SHP77 treated with DMSO at 0.1 percent for 48 hours (cell line): Measurements from ENCODE around the gene KIAA0825.
"Not testable (repeated sequence)": the region's sequence is repeated elsewhere in the genome, so short reads cannot be mapped to it uniquely, and the experiment has no call there.

Experiments used
- DNase-seq: peaks from one replicate; lab custom pipeline; 2025; lab: John Stamatoyannopoulos, UW

The KIAA0825 gene

DNA sequence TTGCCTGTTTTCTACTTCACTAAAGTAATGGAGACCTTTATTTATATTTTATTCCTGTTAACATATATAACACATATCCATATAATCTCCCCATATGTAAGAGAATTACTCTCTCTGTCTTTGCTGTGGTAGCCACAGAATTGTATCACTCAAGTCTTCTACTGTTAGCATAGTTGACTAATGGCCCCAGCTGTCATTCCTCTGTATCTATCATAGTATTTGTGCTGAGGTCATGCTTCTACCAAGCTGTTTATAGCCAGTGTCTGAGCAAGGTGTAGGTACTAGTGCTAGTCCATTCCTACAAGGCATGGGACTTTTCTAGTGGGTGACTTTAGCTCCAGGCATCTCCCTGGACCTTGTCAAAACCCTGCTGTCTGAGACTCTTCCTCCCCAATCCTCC, 244.1 kb downstream of the KIAA0825 start:
- no peak for DNase-seq

DNA sequence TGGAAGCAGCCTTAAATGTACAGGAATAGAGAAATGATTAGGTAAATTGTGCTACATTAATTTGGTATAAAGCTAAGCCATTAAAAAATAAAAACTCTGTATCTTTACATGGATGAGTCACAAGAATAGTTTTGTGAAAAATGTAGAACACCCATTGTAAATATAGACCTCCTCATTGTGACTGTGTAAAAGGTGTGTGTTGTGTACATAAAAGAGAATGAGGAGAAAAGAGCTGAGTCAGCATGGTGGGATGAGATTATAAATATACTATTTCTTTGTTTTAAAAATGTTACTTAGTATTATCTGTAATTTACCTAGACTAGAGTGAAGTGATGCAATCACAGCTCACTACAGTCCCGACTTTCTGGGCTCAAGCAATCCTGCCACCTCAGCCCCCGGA, 250.5 kb downstream of the KIAA0825 start:
- DNase-seq, result no peak

DNA sequence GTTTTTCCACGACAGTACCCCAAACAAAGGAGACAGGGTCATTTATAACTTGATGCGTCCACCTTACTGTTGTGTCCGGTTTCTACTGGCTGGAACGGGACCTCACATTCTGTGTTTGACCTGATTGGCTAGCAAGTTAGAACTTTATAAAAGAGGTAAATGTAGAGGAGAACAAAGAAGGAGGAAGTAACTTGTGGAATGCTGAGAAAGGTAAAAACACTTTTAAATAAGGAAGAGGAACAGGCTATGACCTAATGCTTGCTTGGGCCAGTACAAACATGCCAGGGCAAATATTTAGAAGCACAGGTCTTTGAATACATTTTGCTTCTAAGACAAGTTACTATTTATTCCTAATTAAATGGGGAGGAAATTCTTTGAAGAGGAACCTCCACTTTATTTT, 251.6 kb downstream of the KIAA0825 start:
- DNase-seq, result no peak

DNA sequence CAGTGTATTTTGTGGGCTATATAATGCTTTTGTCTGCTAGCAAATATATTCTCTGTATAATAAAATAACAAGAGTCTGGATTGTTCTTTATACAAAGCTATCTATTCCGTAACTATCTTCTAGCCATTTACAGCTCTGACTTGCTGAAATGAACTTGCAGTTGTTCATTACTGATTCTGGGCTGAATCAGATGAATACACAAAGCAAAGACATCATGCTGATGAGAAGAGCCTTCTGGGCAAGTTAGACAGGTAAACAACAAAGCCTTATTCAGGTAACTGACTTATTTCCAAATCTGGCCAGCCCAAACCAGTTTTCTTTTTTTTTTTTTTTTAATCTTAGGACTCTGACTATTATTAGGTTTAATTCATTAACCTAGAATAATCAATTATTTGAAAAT, 255.5 kb downstream of the KIAA0825 start:
- DNase-seq, result no peak

DNA sequence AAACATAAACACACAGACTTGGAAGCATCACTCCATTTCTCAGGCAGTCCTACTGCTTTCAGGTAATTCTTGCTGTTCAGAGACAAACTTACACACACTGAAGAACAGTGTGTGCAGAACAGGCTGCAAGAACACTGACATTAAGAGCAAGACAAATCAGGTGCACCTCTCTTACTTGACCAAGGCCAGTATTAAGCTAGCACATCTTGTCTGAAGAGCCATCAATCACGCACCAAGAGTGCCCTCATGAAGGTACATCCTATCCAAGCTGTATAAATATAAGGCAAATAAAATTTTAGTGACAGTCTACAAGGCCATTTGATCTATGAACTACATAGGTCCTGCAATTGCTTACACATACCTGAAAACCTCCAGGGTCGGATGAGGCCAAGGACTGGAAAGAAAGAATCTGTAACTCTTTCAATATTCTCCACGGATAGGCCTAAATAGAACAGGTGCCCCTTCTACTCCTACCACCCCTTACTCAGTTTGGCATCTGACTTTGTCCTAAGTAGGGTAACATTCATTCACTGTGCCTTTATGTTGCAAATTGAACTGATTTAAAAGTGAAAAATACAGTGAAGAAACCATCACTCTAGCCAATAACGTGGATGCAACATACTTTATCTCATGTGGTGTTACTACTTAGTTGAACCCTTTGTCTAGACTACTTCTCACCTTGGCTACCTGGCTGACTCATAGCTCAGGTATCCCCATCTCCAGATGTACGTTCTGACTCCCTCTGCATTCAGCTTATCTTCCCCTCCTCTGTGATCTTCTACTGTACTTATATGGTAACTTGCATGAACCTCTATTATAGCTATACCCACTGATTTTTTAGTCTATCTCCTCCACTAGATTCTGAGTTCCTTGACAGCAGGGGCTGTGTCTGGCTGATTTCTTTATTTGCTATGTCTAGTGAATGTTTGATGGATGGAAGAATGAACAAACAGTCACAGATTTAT, 256.3 kb downstream of the KIAA0825 start:
- DNase-seq, result peak; percentile 59

DNA sequence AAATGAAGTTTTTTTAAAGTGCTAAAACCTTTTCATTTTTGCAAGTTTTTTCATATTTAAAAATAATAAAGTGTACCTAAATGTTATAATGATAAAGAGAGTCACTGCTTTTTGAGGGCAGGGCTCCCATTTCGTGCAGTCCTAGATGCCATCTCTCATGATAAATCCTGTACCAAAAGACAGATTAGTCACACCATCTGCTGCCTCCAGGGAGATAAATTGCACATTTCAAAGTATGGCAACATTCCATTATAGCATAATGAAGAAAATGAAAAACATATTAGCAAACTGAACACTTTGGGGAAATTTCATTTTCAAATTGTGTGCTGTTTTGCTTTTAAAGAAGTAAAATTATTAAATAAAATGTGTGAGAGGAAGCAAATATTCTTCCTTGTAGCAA, 257.2 kb downstream of the KIAA0825 start:
- DNase-seq, result no peak

DNA sequence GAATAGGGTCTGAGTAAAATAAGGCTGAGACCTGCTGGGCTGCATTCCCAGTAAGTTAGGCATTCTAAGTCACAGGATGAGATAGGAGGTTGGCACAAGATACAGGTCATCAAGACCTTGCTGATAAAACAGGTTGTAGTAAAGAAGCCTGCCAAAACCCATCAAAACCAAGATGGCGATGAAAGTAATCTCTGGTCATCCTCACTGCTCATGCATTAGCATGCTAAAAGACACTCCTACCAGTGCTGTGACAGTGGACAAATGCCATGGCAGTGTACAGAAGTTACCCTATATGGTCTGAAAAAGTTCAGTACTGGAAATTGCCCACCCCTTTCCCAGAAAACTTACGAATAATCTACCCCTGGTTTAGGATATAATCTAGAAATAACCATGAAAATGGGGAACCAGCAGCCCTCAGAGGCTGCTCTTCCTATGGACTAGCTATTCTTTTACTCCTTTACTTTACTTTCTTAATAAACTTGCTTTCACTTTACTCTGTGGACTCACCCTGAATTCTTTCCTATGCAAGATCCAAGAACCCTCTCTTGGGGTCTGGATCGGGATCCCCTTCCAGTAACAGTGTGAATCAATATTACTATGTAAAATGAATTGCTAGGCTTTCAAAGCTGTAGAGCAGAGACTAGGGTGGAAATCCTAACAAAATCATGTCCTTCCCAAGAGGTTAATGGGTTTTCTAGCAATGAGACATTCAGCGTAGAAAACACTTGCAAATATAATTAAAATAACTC, 257.8 kb downstream of the KIAA0825 start:
- no peak for DNase-seq

DNA sequence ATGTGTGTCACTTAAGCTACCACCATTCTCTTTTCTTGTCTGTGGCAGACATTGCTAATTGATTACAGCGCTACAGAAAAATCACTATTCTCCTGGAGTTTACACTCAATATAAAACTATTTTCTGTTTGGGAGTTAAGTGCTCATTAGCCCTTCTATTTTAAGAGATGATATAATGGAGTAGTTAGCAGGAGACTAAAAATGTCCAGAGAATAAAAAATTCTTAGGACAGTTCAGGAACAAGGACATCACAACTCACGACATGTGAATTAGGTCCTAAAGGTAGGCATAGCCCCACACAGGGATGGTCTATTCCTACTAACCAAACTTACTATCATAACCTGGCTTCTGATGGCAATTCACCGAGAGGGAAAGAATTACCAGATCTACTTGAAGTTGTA, 258.5 kb downstream of the KIAA0825 start:
- no peak for DNase-seq

DNA sequence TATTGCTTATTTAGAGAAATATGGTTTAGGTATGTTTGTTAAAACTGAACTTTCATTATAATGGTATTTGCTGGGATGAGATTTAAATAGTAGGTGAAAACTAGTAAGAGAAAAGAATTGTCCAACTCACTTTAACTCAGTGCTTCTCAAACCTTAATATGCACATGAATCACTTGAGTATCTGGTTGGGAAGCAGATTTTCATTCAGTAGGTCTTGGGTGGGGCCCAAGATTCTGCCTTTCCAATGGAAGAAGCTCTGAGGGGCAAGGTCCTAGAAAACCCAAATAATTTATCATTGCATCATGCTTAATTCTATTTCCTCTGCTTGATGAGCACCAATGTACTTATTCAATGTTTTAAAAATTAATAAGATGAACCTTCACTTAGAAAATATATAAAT, 262.6 kb downstream of the KIAA0825 start:
- DNase-seq, result no peak

DNA sequence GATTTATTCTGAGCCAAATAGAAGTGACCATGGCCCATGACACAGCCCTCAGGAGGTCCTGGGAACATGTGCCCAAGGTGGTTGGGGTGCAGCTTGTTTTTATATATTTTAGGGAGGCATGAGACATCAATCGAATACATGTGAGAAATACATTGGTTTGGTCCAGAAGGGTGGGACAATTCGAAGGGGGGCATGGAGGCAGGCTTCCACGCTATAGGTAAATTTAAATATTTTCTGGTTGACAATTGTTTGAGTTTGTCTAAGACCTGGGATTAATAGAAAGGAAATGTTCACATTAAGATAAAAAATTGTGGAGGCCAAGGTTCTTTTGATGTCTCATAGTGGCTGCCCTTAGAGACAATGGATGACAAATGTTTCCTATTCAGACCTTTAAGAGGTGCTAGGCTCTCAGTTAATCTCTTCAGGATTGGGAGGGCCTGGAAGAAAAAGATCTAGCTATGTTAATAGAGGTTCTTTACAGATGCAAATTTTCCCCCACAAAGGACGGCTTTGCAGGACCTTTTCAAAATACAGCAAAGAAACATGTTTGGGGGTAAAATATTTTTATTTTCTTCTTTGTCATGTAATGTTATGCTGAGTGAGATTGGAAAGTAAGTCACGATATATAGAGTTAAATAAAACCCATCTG, 263.4 kb downstream of the KIAA0825 start:
- not testable (repeated sequence) for DNase-seq

DNA sequence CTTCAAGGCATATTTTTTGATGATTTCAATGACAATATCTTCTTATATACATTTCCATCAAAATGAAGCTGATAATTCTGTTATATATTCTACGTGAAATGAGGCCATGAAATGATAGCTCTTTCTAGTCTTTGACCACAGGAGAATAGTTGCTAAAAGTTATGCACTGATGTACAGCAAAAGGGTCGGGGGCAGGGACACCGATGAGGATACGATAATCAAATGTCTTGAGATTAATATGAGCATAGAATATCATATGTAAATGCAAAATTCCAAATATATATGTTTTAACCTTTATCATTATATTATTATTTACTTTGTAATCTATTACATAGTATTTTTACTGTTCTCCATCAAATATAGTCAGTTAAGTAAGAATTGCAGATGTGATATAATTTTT, 264.8 kb downstream of the KIAA0825 start:
- no peak for DNase-seq

DNA sequence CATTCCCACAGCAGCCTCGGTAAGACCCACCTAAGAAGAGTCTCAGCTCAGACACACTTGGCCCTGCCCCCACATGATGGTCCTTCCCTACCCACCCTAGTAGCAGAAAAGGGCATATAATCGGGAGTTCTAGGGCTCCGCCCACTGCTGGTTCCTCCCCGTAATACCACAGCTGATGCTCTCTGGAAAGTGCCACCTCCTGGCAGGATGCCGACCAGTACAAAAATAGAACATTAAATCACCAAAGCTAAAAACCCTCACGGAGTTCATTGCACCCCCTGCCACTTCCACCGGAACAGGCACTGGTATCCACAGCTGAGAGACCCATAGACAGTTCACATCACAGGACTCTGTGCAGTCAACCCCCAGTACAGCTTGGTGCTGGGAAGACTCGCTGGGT, 271.3 kb downstream of the KIAA0825 start:
- DNase-seq, result peak; percentile 12

DNA sequence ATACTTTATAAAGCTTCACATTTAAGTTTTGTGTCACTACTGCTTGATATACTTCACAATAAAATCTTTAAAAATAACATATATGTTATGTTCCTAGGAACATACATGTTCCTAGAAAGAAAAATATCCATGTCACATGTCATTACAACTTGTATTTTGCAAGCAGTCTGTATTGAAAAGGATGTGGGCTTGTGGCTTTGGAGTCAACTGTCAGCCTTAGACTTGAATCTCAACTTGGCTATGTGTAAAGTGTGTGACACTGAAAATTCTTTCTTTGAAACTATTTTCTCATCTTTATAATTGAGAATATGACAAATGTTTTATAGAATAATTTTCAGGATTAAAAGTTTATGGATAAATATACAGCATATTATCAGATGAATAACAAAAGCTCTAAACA, 273.1 kb downstream of the KIAA0825 start:
- DNase-seq, result no peak

DNA sequence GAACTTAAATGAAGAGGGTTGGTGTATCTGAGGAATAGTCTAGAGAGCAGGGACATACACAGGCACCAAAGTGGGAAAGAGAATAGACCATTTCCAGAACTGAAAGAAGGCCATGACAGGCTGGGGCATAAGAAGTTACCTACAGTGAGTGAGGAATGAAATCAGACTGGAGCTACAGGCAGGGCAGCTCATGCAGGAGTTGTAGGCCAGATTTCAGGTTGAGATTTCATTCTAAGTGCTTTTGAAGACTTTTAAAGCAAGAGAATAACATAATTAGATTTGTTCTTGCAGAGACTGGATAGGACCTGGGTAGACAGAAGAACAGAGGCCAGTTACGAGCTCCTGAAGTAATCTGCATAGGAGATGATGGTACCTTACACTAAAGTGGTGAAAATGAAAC, 280.8 kb downstream of the KIAA0825 start:
- no peak for DNase-seq

DNA sequence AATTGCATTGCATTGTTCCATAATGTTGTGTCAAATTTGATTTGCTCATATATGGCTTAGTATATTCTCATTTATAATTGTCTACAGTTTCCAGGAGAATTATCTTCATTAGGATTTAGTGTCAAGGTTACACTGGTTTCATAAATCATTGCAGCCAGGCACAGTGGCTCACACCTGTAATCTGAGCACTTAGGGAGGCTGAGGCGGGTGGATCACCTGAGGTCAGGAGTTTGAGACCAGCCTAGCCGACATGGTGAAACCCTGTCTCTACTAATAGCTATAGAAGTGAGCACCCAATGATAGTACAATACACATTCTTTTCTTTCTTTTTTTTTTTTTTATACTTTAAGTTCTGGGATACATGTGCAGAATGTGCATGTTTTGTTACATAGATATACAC, 282.5 kb downstream of the KIAA0825 start:
- no peak for DNase-seq

DNA sequence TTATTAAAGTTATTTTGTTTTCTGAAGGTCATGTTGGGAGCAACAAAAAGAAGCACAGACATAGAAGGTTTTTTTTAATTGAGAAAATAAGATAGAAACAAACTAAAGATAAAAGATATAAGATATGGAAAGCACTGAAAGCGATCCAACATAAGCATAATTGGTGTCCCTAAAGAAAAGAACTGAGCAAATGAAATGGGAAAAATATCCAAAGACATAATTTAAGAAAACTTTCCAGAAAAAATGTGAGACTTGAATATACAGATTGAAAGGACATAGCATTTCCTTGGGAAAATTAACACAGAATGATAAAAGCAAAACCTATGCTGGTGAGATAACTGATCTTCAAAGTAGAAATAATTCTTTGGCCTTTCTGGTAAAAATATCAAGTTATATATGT, 289.3 kb downstream of the KIAA0825 start:
- no peak for DNase-seq

DNA sequence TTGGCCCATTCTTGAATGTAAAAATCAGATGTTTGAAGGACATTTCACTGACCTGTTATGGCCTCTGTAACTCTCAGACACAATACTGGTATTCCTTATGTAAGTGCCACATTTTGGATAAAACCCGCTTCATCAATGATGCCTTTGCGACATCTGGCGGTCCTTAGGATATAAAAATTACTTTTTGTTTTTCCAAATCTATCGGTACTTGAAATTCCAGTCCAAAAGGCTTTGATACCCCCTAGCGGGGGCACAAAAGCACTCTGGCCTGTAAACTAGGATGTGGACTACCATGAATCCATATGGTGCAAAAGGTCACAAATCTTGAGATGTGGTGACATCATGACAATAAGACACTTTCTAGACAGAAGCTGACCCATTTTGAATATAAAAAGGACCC, 291.8 kb downstream of the KIAA0825 start:
- no peak for DNase-seq

DNA sequence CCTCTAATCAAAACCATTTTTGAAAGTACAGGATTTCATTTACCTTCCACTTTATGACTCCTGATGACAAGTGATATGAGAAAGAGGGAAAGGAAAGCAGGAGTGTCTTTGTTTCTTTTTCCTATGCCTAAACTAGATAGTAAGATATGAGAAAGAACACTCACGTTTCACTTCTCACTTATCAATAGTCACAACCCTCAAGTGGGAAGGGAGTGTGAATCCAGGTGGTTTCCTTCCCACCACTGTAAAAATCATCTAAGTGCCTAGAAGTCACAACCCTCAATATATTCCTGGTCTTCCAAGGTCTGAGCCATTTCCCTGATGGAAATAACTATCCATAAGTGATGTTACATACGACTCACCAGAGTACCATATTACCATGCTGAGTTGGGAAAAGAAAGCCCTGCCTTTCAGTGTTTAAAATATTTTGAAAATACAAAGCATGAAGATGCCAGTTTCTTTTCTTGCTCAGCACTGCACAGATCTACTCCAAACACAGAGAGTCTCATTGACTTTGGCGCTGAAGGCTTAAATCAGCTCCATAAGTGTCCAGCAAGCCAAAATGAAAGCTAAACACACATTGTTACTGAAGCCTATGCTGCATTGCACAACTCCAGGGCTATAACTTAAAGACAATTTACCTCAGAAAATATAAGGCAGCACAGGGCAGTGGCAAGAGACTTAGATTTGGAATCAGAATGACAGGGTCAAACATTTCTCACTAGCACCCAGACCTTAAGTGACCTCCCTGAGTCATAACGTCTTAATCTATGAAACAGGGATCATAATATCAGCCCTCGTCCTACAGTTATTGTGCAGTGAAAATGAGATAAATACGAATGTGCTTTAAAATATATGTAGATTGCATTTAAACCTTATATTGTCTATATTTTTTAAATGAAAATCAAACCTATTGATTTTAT, 301.2 kb downstream of the KIAA0825 start:
- DNase-seq, result peak; percentile 19

DNA sequence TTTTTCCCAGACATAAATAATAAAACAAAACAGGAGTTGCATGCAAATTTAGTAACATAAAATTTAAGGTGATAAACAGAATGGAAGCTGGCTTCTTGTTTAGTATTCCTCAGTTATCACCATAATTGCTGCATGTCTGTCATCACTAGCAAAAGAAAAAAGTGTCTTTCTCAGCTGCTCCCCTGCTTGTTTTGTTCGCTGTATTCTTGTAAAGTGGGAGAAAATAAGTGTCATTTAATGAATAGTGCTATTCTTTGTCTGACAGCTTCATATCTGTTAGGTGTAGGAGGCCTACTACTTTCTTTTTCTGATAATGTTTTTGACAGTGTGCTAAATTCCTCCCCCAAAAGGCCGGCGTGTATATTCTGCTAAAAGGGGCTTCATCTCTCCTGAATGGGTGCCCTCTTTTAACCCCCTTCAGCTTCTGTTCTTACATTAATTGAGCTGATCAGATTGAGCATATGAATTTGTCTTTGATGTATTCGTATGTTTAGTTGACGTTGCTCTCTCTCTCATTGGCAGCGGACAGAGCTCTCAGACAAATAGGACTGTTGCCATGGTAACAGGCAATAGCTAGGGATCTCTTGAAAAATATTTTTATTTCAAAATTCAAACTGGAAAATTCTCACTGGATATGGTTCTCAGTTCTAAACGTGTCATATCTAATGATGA, 303.8 kb downstream of the KIAA0825 start:
- DNase-seq, result peak; percentile 22

DNA sequence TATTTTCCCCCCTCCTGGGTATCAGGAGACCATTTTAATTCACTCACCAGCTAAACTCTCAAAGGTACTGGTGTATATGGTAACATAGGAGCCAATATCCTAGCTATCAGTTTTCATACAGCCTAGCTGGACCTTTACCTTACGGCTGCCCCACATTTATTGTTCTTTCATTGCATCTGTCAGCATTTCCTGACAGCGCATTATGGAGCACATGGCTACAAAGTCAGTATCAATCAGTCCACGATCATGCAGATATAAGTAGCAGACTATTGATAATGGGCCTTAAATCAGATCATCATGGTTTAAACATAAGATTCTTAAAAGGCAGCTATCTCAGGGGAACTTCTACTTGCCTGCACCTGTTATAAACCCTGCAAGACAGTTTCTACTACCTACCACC, 304.7 kb downstream of the KIAA0825 start:
- DNase-seq, result no peak

DNA sequence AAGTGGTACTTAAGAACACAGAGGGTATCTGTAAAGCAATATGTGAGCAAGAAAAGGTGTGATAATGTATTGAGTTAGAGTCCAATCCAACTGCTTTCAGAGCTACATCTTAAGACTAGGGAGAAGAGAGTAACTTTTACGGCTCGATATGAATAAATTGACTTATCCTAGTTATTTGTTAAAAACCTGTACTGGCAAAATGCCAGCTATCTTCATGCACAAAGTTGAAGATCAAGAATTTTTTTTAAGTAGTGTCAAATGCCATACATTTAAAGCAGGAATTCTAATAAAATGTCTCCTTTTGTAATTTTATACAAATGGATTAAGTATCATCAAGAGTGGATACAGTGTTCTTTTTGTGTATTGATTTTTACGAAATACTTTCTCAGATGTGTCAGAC, 305.2 kb downstream of the KIAA0825 start:
- no peak for DNase-seq
